Ammon's horn (tissue), 1 donor: ENCODE measurements around the gene SRCAP.
A peak's percentile ranks its signal among the peaks of the same experiment; 100 is the strongest.

Experiments used
- DNase-seq: peaks from one replicate; pipeline ENCODE4 v3.0.0-alpha.2; 2016; ENCODE audit warnings: low spot score

SRCAP gene

GRCh38 chr16:30777591-30778297 is 78.8 kb downstream of the SRCAP start:
- DNase-seq: no peak

- DNase-seq: no peak
Measured at GRCh38 chr16:30778549-30779244, 79.7 kb downstream of the SRCAP start.

GRCh38 chr16:30779596-30779995 is 80.6 kb downstream of the SRCAP start:
- DNase-seq: no peak

- DNase-seq: no peak
Measured at GRCh38 chr16:30780021-30780420, 81.0 kb downstream of the SRCAP start.

DNA sequence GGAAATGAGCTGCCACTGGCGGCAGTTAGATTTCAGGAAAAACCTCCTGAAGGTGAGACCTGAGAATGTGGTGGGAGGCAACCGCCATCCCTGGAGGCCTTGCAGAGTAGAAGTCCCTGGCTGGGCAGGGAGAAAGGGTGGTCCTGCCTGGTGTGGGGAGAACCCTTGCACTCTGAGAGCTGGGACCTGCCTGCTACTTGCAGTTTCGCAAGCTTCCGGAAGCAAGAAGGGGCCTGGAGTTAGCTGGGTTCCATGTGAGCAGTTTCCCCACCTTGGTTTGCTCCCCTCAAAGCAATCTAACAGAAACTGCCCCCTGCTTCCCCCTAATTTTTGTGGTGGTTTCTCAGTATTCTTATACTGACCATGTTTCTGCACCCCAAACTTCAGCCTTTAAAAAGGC is 81.6 kb downstream of the SRCAP start:
- no peak for DNase-seq

DNA sequence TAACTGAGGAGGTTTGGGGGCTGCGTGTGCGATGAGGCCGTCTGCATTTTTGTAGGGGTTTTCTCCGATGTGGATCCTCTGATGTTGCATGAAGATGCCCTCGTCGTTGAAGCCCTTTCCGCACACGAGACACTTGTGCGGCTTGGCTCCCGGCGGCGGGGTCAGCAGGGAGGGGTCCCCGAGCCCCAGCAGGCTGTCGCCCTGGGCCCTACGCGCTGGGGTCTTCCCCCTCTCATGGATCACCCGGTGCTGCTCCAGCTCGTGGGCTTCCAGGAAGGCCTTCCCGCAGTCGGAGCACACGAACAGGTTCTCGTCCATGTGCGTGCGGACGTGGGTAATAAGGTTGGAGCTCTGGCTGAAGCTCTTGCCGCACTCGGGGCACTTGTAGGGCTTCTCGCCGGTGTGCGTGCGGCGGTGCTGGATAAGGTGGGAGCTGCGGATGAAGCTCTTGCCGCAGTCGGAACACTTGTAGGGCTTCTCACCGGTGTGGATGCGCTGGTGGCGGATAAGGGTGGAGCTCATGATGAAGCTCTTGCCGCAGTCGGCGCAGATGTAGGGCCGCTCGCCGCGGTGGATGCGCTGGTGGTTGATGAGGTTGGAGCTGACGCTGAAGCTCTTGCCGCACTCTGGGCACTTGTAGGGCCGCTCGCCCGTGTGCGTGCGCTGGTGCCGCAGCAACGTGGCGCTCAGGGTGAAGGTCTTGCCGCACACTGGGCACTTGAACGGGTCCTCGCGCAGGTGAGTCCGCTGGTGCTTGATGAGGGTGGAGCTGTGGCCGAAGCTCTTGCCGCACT is 83.7 kb downstream of the SRCAP start:
- DNase-seq: no peak

GRCh38 chr16:30783280-30784109 is 84.5 kb downstream of the SRCAP start:
- no peak for DNase-seq

- DNase-seq: no peak
Measured at GRCh38 chr16:30784215-30784614, 85.2 kb downstream of the SRCAP start.

GRCh38 chr16:30785126-30786106 is 86.4 kb downstream of the SRCAP start:
- DNase-seq: no peak

- no peak for DNase-seq
Measured at GRCh38 chr16:30786115-30786935, 87.4 kb downstream of the SRCAP start.

DNA sequence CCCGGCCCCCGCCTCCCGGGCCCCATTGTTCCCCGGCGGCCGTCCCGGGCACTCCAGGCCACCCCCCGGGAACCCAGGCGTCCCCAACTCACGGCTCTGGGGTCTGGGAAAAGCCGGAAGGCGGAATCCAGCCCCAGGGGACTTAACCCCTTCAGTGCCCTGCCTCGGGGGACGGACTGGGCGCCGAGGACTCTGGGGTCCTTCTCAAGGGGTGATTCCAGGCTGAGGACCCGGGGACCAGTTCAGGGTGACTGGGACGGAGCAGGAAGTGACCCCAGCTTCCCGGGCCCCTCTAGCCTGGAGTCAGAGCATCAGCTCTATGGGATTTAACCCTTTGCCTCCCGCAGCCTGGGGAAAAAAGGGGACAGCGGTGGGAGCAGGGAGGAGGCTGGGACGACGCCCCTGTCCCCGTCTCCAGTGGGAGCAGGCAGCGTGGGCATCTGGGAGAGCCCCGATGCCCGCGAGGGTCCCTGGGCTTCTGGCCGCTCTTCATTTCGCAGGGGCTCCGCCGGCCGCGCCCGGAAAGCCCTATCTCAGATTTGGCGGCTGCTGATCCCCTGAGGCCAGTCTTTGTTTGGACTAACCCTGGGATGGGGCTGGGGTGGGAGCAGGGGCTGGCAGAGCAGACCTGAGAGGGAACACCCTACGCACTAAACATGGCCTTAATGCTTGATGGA is 88.1 kb downstream of the SRCAP start, which contains the start of gene ZNF629:
ZNF629 (minus strand) TSS at position 270 of the 677 bp plus-strand sequence. CDS start 2,723 bp downstream, outside the sequence.
- peak; percentile 82 for DNase-seq

GRCh38 chr16:30787613-30788378 is 88.8 kb downstream of the SRCAP start:
- peak; percentile 47 for DNase-seq
